WERI-Rb-1 (cell line): ENCODE results near the gene ALDH5A1.

Experiments used
- DNase-seq: peaks from one replicate; pipeline ENCODE4 v3.0.0-alpha.2; 2020
- H3K27ac ChIP-seq: fragments of 250-450 bp; sonication (Bioruptor Pico); 2 replicates; pipeline ENCODE4 v1.5.1; 2020; ENCODE audit warnings: mild to moderate bottlenecking, moderate library complexity
- H3K27me3 ChIP-seq: fragments of 250-450 bp; sonication (Bioruptor Pico); 2 replicates; pipeline ENCODE4 v1.5.1; 2021; ENCODE audit warnings: mild to moderate bottlenecking, low read depth, moderate library complexity; ENCODE audit not compliant: insufficient read depth, severe bottlenecking
- H3K36me3 ChIP-seq: fragments of 250-450 bp; sonication (Bioruptor Pico); 2 replicates; pipeline ENCODE4 v1.5.1; 2020; ENCODE audit warnings: mild to moderate bottlenecking, moderate library complexity
- H3K4me3 ChIP-seq: 2 replicates; pipeline ENCODE4 v1.5.1; 2011; ENCODE audit warnings: low read depth, mild to moderate bottlenecking, control low read depth, low read length
- H3K9me3 ChIP-seq: fragments of 250-450 bp; sonication (Bioruptor Pico); 2 replicates; pipeline ENCODE4 v1.5.1; 2021; ENCODE audit warnings: mild to moderate bottlenecking, moderate library complexity; ENCODE audit not compliant: severe bottlenecking
- TF ChIP-seq, protein P1 (sequence below): IDR thresholded peaks from 2 replicates; pipeline ENCODE4 v1.5.1; 2011; ENCODE audit warnings: low read depth, mild to moderate bottlenecking, control low read depth, inconsistent platforms, low read length

Gene ALDH5A1

DNA sequence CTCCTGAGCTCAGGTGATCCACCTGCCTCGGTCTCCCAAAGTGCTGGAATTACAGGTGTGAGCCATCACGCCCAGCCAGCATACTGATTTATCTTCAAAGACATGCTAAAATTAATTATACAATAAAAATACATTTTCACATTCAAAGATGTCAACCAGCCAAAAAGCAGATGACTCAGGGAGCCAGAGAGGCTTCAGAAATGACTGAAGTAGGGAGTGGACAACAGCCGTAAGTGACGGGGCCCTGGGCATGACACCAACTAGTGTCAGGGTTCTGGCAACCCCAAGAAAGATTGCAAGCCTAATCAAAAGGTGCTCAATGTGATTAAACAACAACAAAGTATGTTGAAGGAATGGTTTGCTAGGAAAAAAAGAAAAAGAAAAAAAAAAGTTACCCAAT is 33.8 kb upstream of the ALDH5A1 start:
- Histone ChIP-seq H3K36me3 (peaks cover 12% of the 10 kb centered on the region), H3K27me3 (no peaks in the 10 kb centered on the region), H3K27ac (no peak overlapping the region), H3K4me3 (no peak overlapping the region), H3K9me3 (no peaks in the 10 kb centered on the region)
- no peak for DNase-seq
- TF ChIP-seq, protein P1, sequence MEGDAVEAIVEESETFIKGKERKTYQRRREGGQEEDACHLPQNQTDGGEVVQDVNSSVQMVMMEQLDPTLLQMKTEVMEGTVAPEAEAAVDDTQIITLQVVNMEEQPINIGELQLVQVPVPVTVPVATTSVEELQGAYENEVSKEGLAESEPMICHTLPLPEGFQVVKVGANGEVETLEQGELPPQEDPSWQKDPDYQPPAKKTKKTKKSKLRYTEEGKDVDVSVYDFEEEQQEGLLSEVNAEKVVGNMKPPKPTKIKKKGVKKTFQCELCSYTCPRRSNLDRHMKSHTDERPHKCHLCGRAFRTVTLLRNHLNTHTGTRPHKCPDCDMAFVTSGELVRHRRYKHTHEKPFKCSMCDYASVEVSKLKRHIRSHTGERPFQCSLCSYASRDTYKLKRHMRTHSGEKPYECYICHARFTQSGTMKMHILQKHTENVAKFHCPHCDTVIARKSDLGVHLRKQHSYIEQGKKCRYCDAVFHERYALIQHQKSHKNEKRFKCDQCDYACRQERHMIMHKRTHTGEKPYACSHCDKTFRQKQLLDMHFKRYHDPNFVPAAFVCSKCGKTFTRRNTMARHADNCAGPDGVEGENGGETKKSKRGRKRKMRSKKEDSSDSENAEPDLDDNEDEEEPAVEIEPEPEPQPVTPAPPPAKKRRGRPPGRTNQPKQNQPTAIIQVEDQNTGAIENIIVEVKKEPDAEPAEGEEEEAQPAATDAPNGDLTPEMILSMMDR: no peak

DNA sequence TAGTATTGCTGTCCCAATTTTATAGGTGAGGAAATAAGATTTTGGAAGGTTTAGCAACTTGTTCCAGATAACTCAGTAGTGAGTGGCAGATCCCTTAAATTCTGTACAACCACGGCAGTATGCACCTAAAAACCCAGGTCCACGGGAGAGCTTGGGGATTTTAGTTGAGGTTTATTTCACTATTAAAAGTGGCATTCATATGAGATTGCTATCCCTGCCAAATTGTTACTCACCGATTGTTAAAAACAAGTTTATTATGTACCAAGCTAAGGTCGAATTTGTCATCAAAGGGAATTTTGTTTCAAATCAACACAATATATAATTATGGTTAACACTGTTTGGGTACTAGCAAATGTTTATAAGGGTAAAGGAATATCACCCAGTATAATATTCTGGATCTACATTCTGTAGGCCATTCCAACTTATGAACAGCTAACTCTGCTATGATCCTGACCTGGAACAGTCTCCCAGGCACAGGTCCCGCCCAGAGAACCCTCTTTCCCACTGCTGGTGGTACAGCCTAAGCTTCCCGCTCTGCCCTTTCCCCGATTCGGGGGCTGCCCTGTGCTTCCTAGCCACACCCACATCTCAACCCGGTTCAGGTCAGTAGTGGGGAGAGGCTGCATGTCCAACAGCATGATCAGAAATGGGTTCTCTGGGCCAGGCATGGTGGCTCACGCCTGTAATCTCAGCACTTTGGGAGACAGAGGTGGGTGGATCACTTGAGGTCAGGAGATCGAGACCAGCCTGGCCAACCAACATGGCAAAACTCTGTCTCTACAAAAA is 30.3 kb upstream of the ALDH5A1 start:
- no peaks in the 10 kb centered on the region for H3K9me3 ChIP-seq
- H3K27ac ChIP-seq: no peak overlapping the region
- TF ChIP-seq, protein P1: no peak
- H3K4me3 ChIP-seq: no peak overlapping the region
- no peaks in the 10 kb centered on the region; the same call in 1 of the 2 replicates for H3K36me3 ChIP-seq
- no peaks in the 10 kb centered on the region for H3K27me3 ChIP-seq
- DNase-seq: no peak

DNA sequence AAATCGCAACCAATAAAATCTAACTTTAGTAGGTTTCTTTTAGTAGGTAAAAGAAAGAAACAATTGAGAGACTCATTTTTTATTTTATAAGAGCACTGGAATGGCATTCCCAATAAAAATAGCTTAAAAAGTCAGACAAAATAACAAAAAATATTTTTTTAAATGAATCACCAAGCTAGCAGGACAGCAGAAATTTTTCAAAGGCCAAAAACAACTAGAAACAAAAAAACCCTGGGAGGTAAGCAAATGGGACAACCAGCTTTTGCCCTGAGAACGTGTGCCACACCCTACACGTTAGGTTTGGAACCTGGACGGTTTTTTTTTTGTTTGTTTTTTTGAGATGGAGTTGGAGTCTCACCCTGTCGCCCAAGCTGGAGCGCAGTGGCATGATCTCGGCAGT is 25.0 kb upstream of the ALDH5A1 start:
- H3K36me3 ChIP-seq: no peaks in the 10 kb centered on the region
- no peak overlapping the region for H3K4me3 ChIP-seq
- no peak overlapping the region for H3K27ac ChIP-seq
- no peak for DNase-seq
- H3K27me3 ChIP-seq: no peaks in the 10 kb centered on the region
- no peaks in the 10 kb centered on the region for H3K9me3 ChIP-seq
- TF ChIP-seq, protein P1: no peak

DNA sequence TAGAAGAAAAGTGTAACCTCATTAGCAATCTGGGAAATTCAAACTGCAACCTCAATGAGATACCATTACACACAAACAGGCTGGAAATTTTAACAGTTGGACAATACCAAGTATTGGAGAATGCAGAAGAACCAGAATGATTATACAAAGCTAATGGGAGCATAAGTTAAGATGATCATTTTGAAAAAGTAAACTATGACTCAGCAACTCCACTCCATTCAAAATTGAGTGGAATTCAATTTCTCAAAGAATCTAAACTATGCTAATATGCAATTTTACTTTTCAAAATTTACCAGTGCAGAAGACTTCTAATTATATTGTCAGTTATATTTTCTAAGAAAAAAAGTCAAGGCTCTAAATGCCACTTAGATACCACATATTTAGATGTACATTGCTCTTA is 22.6 kb upstream of the ALDH5A1 start:
- TF ChIP-seq, protein P1: no peak
- no peaks in the 10 kb centered on the region for H3K9me3 ChIP-seq
- no peak overlapping the region for H3K4me3 ChIP-seq
- no peak overlapping the region for H3K27ac ChIP-seq
- DNase-seq: no peak
- H3K36me3 ChIP-seq: no peaks in the 10 kb centered on the region
- H3K27me3 ChIP-seq: no peaks in the 10 kb centered on the region

DNA sequence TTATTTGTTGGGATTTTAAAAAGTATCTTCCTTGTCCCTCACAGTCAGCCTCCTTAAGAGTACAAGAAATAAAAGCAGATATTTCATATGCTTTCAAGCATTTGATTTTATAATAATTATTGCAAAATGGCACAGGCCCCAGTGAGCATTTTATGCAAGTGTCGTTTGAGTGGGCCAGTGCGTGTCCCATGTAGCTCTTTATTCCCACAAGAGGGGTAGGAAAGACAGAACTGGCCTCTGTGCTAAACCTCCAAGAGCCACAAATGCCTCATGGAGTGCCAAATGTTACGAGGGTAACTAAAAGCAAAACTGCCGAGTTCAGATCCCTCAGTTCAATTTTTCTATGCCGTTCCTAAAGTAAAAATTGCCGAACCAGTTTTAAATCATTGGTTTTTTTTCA is 18.1 kb upstream of the ALDH5A1 start:
- Histone ChIP-seq H3K36me3 (peaks cover 3% of the 10 kb centered on the region; the same call in 1 of the 2 replicates), H3K9me3 (no peaks in the 10 kb centered on the region), H3K27ac (peak overlapping the region; percentile 71), H3K4me3 (no peak overlapping the region), H3K27me3 (no peaks in the 10 kb centered on the region)
- DNase-seq: peak; percentile 6
- TF ChIP-seq, protein P1: no peak

DNA sequence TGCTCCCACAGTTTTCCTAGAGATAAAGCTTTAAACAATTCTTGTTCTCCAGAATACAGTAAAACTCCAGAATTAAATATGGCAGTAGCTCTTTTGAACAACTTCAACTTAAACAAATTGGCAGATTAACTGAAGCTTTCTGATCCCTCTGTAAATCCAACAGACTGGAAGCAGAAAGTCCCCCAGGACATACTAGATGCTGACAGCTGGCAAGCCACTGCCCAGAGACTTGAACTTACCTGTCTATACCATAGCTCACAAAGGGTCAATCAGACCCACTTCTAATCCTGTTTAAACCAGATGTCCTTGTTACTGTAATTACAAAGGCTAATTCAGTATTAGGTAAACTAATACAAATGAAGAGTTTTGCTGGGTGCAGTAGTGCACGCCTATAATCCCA is 17.7 kb upstream of the ALDH5A1 start:
- TF ChIP-seq, protein P1: no peak
- H3K9me3 ChIP-seq: no peaks in the 10 kb centered on the region
- H3K36me3 ChIP-seq: peaks cover 3% of the 10 kb centered on the region; the same call in 1 of the 2 replicates
- H3K27ac ChIP-seq: peak overlapping the region; percentile 71
- peak; percentile 89 for DNase-seq
- H3K4me3 ChIP-seq: no peak overlapping the region
- H3K27me3 ChIP-seq: no peaks in the 10 kb centered on the region
